ENCODE results near the gene BAG1. TPM values are rescaled to one million over a fixed set of nuclear protein-coding genes. Genes with fewer than 3 reads are reported as not detected.

The BAG1 gene
- total and polyA plus RNA-seq, 2 of the 13 experiments (the other 11 are each of a cell fraction or from before 2014, with no cell fraction given), result 23.1 to 59.5 TPM

DNA sequence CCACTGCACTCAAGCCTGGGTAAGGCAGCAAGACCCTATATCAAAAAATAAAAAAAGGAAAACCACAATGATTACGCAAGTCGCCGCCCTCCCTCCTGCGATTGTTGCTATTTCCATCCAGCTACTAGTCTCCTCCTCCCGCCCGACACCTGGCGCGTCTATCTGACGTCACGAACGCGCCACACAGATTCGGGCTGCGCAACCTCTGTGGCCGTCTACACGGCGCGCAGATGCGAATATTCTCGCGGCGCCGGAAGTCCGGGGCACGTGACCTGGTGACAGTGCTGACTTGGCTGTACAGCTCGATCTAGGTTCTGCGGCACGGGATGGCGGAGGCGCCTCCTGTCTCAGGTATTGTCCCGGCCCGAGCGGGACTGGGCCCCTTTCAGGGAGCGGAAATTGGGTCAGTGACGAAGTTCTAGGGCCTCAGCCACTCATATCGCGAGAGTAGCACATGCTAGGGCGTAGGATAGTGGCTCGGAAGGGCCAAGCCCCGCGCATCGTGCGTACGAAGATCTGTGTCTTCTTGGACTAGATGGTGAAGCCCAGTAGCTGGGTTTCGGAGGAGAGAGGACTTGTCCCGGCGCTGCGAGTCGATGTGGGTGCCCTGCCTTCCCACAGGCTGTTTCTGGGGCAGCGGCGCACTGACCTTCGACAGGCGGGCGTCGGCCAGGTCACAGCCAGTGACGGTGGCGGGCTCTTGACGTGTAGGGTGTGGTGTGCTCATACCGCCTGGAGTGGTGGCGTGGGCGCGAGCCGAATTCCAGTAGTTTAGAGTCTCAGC is 25.9 kb upstream of the BAG1 start, which contains the start of gene NFX1 (continued):
- TF ChIP-seq, protein P1, sequence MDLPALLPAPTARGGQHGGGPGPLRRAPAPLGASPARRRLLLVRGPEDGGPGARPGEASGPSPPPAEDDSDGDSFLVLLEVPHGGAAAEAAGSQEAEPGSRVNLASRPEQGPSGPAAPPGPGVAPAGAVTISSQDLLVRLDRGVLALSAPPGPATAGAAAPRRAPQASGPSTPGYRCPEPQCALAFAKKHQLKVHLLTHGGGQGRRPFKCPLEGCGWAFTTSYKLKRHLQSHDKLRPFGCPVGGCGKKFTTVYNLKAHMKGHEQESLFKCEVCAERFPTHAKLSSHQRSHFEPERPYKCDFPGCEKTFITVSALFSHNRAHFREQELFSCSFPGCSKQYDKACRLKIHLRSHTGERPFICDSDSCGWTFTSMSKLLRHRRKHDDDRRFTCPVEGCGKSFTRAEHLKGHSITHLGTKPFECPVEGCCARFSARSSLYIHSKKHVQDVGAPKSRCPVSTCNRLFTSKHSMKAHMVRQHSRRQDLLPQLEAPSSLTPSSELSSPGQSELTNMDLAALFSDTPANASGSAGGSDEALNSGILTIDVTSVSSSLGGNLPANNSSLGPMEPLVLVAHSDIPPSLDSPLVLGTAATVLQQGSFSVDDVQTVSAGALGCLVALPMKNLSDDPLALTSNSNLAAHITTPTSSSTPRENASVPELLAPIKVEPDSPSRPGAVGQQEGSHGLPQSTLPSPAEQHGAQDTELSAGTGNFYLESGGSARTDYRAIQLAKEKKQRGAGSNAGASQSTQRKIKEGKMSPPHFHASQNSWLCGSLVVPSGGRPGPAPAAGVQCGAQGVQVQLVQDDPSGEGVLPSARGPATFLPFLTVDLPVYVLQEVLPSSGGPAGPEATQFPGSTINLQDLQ (CRISPR knock-in tag; IDR thresholded peaks at IDR 0.05), result no peak; the same call in 1 of the 2 replicates
- TF ChIP-seq, protein P2, sequence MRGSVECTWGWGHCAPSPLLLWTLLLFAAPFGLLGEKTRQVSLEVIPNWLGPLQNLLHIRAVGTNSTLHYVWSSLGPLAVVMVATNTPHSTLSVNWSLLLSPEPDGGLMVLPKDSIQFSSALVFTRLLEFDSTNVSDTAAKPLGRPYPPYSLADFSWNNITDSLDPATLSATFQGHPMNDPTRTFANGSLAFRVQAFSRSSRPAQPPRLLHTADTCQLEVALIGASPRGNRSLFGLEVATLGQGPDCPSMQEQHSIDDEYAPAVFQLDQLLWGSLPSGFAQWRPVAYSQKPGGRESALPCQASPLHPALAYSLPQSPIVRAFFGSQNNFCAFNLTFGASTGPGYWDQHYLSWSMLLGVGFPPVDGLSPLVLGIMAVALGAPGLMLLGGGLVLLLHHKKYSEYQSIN (CRISPR knock-in tag; IDR thresholded peaks at IDR 0.05; ENCODE audit: borderline replicate concordance), result no peak
- TF ChIP-seq ZFP1 (CRISPR knock-in tag; IDR thresholded peaks at IDR 0.05) (no peak; the same call in 1 of the 2 replicates), ZBTB38 (CRISPR knock-in tag; IDR thresholded peaks at IDR 0.05) (peak; percentile 71; the same call in 1 of the 2 replicates), KDM4B (CRISPR knock-in tag; IDR thresholded peaks at IDR 0.05) (peak; percentile 68), ZFP82 (CRISPR knock-in tag; IDR thresholded peaks at IDR 0.05; ENCODE audit: borderline replicate concordance) (peak; percentile 83; the same call in 1 of the 2 replicates), RFX5 (IDR thresholded peaks at IDR 0.05; ENCODE audit: low read depth, low read length) (peak; percentile 82), SIN3A (IDR thresholded peaks at IDR 0.05; ENCODE audit: borderline replicate concordance, low read depth, low read length) (no peak; the same call in 1 of the 2 replicates), FLYWCH1 (CRISPR knock-in tag; IDR thresholded peaks at IDR 0.05) (0 out of 2 replicates have a peak, but pooled peaks have one; percentile 52), MED1 (CRISPR knock-in tag; IDR thresholded peaks at IDR 0.05) (peak; percentile 89), TBX3 (IDR thresholded peaks at IDR 0.05; ENCODE audit: borderline replicate concordance) (peak; percentile 77), MATR3 (CRISPR knock-in tag; IDR thresholded peaks at IDR 0.05) (no peak), GABPB1 (CRISPR knock-in tag; IDR thresholded peaks at IDR 0.05) (peak; percentile 99), ZNF577 (CRISPR knock-in tag; IDR thresholded peaks at IDR 0.05; ENCODE audit: borderline replicate concordance, low read depth) (0 out of 2 replicates have a peak, but pooled peaks have one; percentile 18), ZNF660 (CRISPR knock-in tag; IDR thresholded peaks at IDR 0.05; ENCODE audit: borderline replicate concordance, low read depth) (no peak; the same call in 1 of the 2 replicates), ELF3 (CRISPR knock-in tag; IDR thresholded peaks at IDR 0.05) (peak; percentile 63)
- TF ChIP-seq, protein P3, sequence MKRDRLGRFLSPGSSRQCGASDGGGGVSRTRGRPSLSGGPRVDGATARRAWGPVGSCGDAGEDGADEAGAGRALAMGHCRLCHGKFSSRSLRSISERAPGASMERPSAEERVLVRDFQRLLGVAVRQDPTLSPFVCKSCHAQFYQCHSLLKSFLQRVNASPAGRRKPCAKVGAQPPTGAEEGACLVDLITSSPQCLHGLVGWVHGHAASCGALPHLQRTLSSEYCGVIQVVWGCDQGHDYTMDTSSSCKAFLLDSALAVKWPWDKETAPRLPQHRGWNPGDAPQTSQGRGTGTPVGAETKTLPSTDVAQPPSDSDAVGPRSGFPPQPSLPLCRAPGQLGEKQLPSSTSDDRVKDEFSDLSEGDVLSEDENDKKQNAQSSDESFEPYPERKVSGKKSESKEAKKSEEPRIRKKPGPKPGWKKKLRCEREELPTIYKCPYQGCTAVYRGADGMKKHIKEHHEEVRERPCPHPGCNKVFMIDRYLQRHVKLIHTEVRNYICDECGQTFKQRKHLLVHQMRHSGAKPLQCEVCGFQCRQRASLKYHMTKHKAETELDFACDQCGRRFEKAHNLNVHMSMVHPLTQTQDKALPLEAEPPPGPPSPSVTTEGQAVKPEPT (CRISPR knock-in tag; IDR thresholded peaks at IDR 0.05; ENCODE audit: low read depth), result peak; percentile 90; the same call in 1 of the 2 replicates
- TF ChIP-seq, protein P4, sequence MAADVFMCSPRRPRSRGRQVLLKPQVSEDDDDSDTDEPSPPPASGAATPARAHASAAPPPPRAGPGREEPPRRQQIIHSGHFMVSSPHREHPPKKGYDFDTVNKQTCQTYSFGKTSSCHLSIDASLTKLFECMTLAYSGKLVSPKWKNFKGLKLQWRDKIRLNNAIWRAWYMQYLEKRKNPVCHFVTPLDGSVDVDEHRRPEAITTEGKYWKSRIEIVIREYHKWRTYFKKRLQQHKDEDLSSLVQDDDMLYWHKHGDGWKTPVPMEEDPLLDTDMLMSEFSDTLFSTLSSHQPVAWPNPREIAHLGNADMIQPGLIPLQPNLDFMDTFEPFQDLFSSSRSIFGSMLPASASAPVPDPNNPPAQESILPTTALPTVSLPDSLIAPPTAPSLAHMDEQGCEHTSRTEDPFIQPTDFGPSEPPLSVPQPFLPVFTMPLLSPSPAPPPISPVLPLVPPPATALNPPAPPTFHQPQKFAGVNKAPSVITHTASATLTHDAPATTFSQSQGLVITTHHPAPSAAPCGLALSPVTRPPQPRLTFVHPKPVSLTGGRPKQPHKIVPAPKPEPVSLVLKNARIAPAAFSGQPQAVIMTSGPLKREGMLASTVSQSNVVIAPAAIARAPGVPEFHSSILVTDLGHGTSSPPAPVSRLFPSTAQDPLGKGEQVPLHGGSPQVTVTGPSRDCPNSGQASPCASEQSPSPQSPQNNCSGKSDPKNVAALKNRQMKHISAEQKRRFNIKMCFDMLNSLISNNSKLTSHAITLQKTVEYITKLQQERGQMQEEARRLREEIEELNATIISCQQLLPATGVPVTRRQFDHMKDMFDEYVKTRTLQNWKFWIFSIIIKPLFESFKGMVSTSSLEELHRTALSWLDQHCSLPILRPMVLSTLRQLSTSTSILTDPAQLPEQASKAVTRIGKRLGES (CRISPR knock-in tag; IDR thresholded peaks at IDR 0.05; ENCODE audit: borderline replicate concordance), result peak; percentile 29; the same call in 1 of the 2 replicates

Data from HepG2 (cell line).